ENCODE measurements around the gene RASGRP2.

- TF ChIP-seq CTCF (conservative IDR thresholded peaks at IDR 0.05): no peak
- TF ChIP-seq ZFX (IDR thresholded peaks at IDR 0.05): no peak
Measured at GRCh38 chr11:64694821-64695365, 49.0 kb downstream of the RASGRP2 start.

Measured in C4-2B (cell line).